Neural crest cell (in vitro differentiated cells): Measurements from ENCODE around the gene SHE. TPM values are rescaled to one million over a fixed set of nuclear protein-coding genes. Genes with fewer than 3 reads are reported as not detected.

Source experiments
- DNase-seq: peaks from one replicate; pipeline ENCODE4 v3.0.0; 2021; ENCODE audit warnings: low read depth, mixed read lengths, low spot score
- H3K27ac Mint-ChIP-seq: one replicate; pipeline ENCODE4 v1.8.0; 2021; ENCODE audit warnings: mild to moderate bottlenecking, mixed read lengths; ENCODE audit not compliant: unreplicated experiment
- H3K27me3 Mint-ChIP-seq: 2 replicates; pipeline ENCODE4 v1.8.0; 2021; ENCODE audit warnings: low read depth, mild to moderate bottlenecking, mixed read lengths
- H3K36me3 Mint-ChIP-seq: 2 replicates; pipeline ENCODE4 v1.8.0; 2021; ENCODE audit warnings: low read depth, mild to moderate bottlenecking, mixed read lengths
- H3K4me1 Mint-ChIP-seq: 2 replicates; pipeline ENCODE4 v1.8.0; 2021; ENCODE audit warnings: mixed read lengths
- H3K4me3 Mint-ChIP-seq: one replicate; pipeline ENCODE4 v1.8.0; 2021; ENCODE audit warnings: mild to moderate bottlenecking, mixed read lengths
- H3K9me3 Mint-ChIP-seq: 2 replicates; pipeline ENCODE4 v1.8.0; 2021; ENCODE audit warnings: mixed read lengths
- CTCF ChIP-seq: fragments of 200-600 bp; sonication (generic); conservative IDR thresholded peaks from 2 replicates; pipeline ENCODE4 v1.5.0; 2021; ENCODE audit warnings: antibody characterized with exemption, mild to moderate bottlenecking
- total RNA-seq: library from RNA; stranded (reverse); gene quantifications from 2 replicates; pipeline ENCODE4 v1.2.1, GENCODE V29; 2021

The SHE gene
- total RNA-seq, 1 donor from 2014 or later: 0.19 TPM

GRCh38 chr1:154435599-154436200 is 66.5 kb downstream of the SHE start:
- DNase-seq: no peak
- Mint-ChIP-seq H3K4me3 (no peak overlapping the region), H3K36me3 (no peaks in the 10 kb centered on the region), H3K27ac (no peak overlapping the region), H3K27me3 (no peaks in the 10 kb centered on the region), H3K4me1 (peaks cover 23% of the 10 kb centered on the region), H3K9me3 (peaks cover 2% of the 10 kb centered on the region)
- no peak for TF ChIP-seq CTCF

GRCh38 chr1:154434346-154435085 is 67.7 kb downstream of the SHE start:
- DNase-seq: no peak
- Mint-ChIP-seq H3K4me3 (no peak overlapping the region), H3K36me3 (no peaks in the 10 kb centered on the region), H3K4me1 (peaks cover 31% of the 10 kb centered on the region), H3K9me3 (peaks cover 2% of the 10 kb centered on the region), H3K27me3 (no peaks in the 10 kb centered on the region), H3K27ac (no peak overlapping the region)
- no peak for TF ChIP-seq CTCF

- no peak for DNase-seq
- H3K27me3 Mint-ChIP-seq: no peaks in the 10 kb centered on the region
- TF ChIP-seq CTCF: no peak
- H3K27ac Mint-ChIP-seq: no peak overlapping the region
- H3K9me3 Mint-ChIP-seq: peaks cover 2% of the 10 kb centered on the region
- H3K4me3 Mint-ChIP-seq: no peak overlapping the region
- H3K36me3 Mint-ChIP-seq: no peaks in the 10 kb centered on the region
- H3K4me1 Mint-ChIP-seq: peaks cover 25% of the 10 kb centered on the region
Measured at GRCh38 chr1:154433161-154433764, 68.9 kb downstream of the SHE start.

- H3K36me3 Mint-ChIP-seq: no peaks in the 10 kb centered on the region
- no peak overlapping the region for H3K4me3 Mint-ChIP-seq
- H3K27me3 Mint-ChIP-seq: no peaks in the 10 kb centered on the region
- H3K27ac Mint-ChIP-seq: peak overlapping the region; percentile 20
- H3K9me3 Mint-ChIP-seq: peaks cover 2% of the 10 kb centered on the region
- no peak for DNase-seq
- H3K4me1 Mint-ChIP-seq: peaks cover 22% of the 10 kb centered on the region
- no peak for TF ChIP-seq CTCF
Measured at GRCh38 chr1:154431586-154432373, 70.4 kb downstream of the SHE start.

- Mint-ChIP-seq H3K9me3 (peaks cover 2% of the 10 kb centered on the region), H3K4me1 (peaks cover 22% of the 10 kb centered on the region), H3K27ac (peak overlapping the region; percentile 52), H3K27me3 (no peaks in the 10 kb centered on the region), H3K4me3 (no peak overlapping the region), H3K36me3 (no peaks in the 10 kb centered on the region)
- DNase-seq: peak; percentile 23
- no peak for TF ChIP-seq CTCF
Measured at GRCh38 chr1:154430903-154431302, 71.3 kb downstream of the SHE start.
